Measurements from ENCODE around the gene DLGAP4. TPM values are rescaled to one million over a fixed set of nuclear protein-coding genes. Genes with fewer than 3 reads are reported as not detected.

Gene DLGAP4
- total and polyA plus RNA-seq, 2 of the 8 experiments (the other 6 are each of a cell fraction or from before 2014, with no cell fraction given) = 41.2 to 57.2 TPM

DNA sequence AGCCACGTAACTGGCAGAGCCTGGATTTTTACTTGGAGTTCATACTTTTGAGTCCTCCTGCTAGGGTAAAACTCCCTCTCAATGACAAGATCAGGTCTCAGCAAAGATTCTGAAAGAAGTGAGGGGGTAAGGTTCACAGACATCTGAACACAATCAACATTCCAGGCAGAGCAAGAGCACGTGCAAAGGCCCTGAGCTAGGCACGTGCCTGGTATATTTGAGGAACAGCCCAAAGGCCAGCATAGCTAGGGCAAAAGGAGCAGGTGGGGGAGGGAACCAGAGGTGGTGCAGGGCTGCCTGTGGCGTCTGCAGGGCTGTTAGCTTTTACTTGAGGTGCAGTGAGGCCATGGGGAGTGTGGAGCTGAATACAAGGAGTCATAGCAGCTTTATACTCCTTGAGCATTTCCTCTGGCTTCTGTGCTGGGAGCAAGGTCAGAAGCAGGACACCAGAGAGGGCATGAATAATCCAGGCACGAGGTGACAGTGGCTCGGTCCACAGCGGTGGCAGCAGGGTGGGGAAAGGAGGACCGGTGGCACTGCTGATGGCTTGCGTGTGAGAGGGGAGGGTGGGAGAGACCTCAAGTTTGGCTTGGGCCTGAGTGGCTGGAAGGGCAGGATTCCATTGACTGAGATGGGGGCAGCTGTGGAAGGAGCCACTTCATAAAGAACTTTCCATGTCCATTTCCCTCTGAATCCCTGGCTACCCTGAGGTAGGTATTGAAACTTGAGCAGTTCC, 57.0 kb downstream of the DLGAP4 start:
- CTCF ChIA-PET (ENCODE audit: partially characterized antibody) = interaction anchor here (1.0 kb wide), 2 partner anchors 15 to 28 kb away, joined by 3 read pairs; no protein-coding TSS in a partner anchor
- no peaks in the 10 kb centered on the region for H3K9me3 ChIP-seq (ENCODE audit: insufficient read depth in 2 of 2, low read depth in 1 of 2, low read length in 1 of 2)
- H3K27ac ChIP-seq (ENCODE audit: low read depth, low read length) = no peak overlapping the region
- H3K79me1 ChIP-seq (ENCODE audit: low read depth, low read length) = no peaks in the 10 kb centered on the region
- H3K4me1 ChIP-seq (replicated peaks in 1 of 4; ENCODE audit: control insufficient read depth in 3 of 4, insufficient read depth in 4 of 4, low read length in 3 of 4) = peaks cover 0 to 9% (median under 1%) of the 10 kb centered on the region in 4 experiments; a peak in 3 of 7 replicates
- POLR2A ChIA-PET (ENCODE audit: partially characterized antibody) = interaction anchor here (1.4 kb wide), 1 partner anchor 50 kb away, joined by 3 read pairs; no protein-coding TSS in a partner anchor
- no peak overlapping the region for H2BK5ac ChIP-seq (ENCODE audit: low read depth, low read length)
- H2BK120ac ChIP-seq (replicated peaks; ENCODE audit: low read depth, low read length) = no peak overlapping the region
- 84% methylated on average over 9 of the region's 9 CpGs; no CpG with 5 or more reads in 1 of the 2 experiments for WGBS, 2 experiments (ENCODE audit: extremely low coverage in 1 of 2, insufficient coverage in 1 of 2, insufficient read length in 1 of 2, insufficient replicate concordance in 2 of 2, low coverage in 1 of 2, low lambda C conversion rate in 2 of 2, missing lambda C conversion rate in 1 of 2)
- H2BK15ac ChIP-seq (ENCODE audit: low read length) = no peak overlapping the region
- peaks cover 0 to 2% of the 10 kb centered on the region in 2 experiments for H4K20me1 ChIP-seq (replicated peaks in 1 of 2; ENCODE audit: control insufficient read depth in 1 of 2, insufficient read depth in 2 of 2, low read length in 2 of 2)
- H3K4me2 ChIP-seq (ENCODE audit: insufficient read depth in 1 of 2, low read depth in 2 of 2, low read length in 2 of 2) = no peak overlapping the region
- H4K5ac ChIP-seq (ENCODE audit: insufficient read length, low read depth, low read length) = no peak overlapping the region
- no peak overlapping the region for H2BK20ac ChIP-seq (ENCODE audit: low read length)
- no peak overlapping the region for H3K56ac ChIP-seq (replicated peaks; ENCODE audit: insufficient read length, low read depth, low read length)
- no peaks in the 10 kb centered on the region for H3K79me2 ChIP-seq (ENCODE audit: control insufficient read depth in 1 of 2, insufficient read depth in 2 of 2, low read length in 2 of 2)
- H2AK5ac ChIP-seq (ENCODE audit: low read depth, low read length) = no peak overlapping the region
- H3K4me3 ChIP-seq (ENCODE audit: extremely low read depth in 1 of 4, insufficient read depth in 2 of 4, low read depth in 3 of 4, low read length in 4 of 4) = no peak overlapping the region
- no peak overlapping the region for H3K4ac ChIP-seq (replicated peaks; ENCODE audit: insufficient read length, low read depth, low read length)
- no peak overlapping the region for H3K23ac ChIP-seq (ENCODE audit: insufficient read length)
- DNase-seq (ENCODE audit: low read depth in 1 of 2, low spot score in 2 of 2) = no peak
- no peak overlapping the region for H2BK12ac ChIP-seq (ENCODE audit: low read depth, low read length)
- no peaks in the 10 kb centered on the region; a peak in 1 of 8 replicates for H3K36me3 ChIP-seq (ENCODE audit: control insufficient read depth in 2 of 4, insufficient read depth in 4 of 4, low read length in 3 of 4)
- no peak overlapping the region for H3K14ac ChIP-seq (ENCODE audit: insufficient read length)
- H3K9ac ChIP-seq (replicated peaks in 1 of 4; ENCODE audit: extremely low read depth in 1 of 4, low read depth in 3 of 4, low read length in 3 of 4) = no peak overlapping the region; a peak in 1 of 7 replicates
- peak overlapping the region; percentile 19 for H4K8ac ChIP-seq (ENCODE audit: extremely low read depth, insufficient read depth, low read length)
- H2AFZ ChIP-seq (ENCODE audit: low read length) = no peak overlapping the region
- no peak for FAIRE-seq
- H3K27me3 ChIP-seq (replicated peaks in 1 of 4; ENCODE audit: control insufficient read depth in 3 of 4, extremely low read depth in 1 of 4, insufficient read depth in 3 of 4, low read length in 3 of 4) = no peaks in the 10 kb centered on the region
- H3K23me2 ChIP-seq (ENCODE audit: low read depth, low read length) = no peaks in the 10 kb centered on the region
- H3K18ac ChIP-seq (ENCODE audit: extremely low read depth, low read length) = no peak overlapping the region
- no peak overlapping the region for H4K91ac ChIP-seq (replicated peaks; ENCODE audit: insufficient read length, low read length)
- no peak for TF ChIP-seq CBX5 (IDR thresholded peaks at IDR 0.05; ENCODE audit: low read depth, low read length)
- TF ChIP-seq TCF12 (IDR thresholded peaks at IDR 0.05; ENCODE audit: low read depth, low read length) = no peak
- TF ChIP-seq SP2 (IDR thresholded peaks at IDR 0.05; ENCODE audit: low read length) = no peak
- no peak for TF ChIP-seq TAF7 (optimal IDR thresholded peaks at IDR 0.05; ENCODE audit: borderline replicate concordance, low read depth, low read length)
- no peak for TF ChIP-seq TAF1 (IDR thresholded peaks at IDR 0.05; ENCODE audit: low read depth, low read length)
- TF ChIP-seq GABPA (IDR thresholded peaks at IDR 0.05; ENCODE audit: borderline replicate concordance, insufficient read depth, low read length) = no peak
- no peak for TF ChIP-seq SIX5 (IDR thresholded peaks at IDR 0.05; ENCODE audit: low read depth, low read length)
- TF ChIP-seq POLR2AphosphoS5 (IDR thresholded peaks at IDR 0.05; ENCODE audit: low read depth, low read length) = no peak
- no peak for TF ChIP-seq JUN (IDR thresholded peaks at IDR 0.05; ENCODE audit: low read depth, low read length)
- no peak for TF ChIP-seq CHD2 (IDR thresholded peaks at IDR 0.05; ENCODE audit: low read length)
- TF ChIP-seq, protein P1, sequence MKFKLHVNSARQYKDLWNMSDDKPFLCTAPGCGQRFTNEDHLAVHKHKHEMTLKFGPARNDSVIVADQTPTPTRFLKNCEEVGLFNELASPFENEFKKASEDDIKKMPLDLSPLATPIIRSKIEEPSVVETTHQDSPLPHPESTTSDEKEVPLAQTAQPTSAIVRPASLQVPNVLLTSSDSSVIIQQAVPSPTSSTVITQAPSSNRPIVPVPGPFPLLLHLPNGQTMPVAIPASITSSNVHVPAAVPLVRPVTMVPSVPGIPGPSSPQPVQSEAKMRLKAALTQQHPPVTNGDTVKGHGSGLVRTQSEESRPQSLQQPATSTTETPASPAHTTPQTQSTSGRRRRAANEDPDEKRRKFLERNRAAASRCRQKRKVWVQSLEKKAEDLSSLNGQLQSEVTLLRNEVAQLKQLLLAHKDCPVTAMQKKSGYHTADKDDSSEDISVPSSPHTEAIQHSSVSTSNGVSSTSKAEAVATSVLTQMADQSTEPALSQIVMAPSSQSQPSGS (IDR thresholded peaks at IDR 0.05; ENCODE audit: low read length) = no peak
- TF ChIP-seq RBBP5 (IDR thresholded peaks at IDR 0.05; ENCODE audit: borderline replicate concordance, low read depth, low read length) = no peak

Data from H1 (cell line).